GM18499 (cell line): Measurements from ENCODE around the gene UPF3A.

Experiments used
- ATAC-seq: cut with Tn5 transposase; IDR thresholded peaks from one replicate; pipeline ENCODE4 v1.9.1; 2021; ENCODE audit warnings: moderate number of reproducible peaks; ENCODE audit not compliant: insufficient read depth, unreplicated experiment

The UPF3A gene

GRCh38 chr13:114299604-114300305, 18.4 kb downstream of the UPF3A start:
- no peak for ATAC-seq

- ATAC-seq = no peak
These were observed 22.4 kb downstream of the UPF3A start for GRCh38 chr13:114303700-114304327.

GRCh38 chr13:114304346-114305034, 23.1 kb downstream of the UPF3A start:
- ATAC-seq = no peak

- no peak for ATAC-seq
These were observed 27.7 kb downstream of the UPF3A start for GRCh38 chr13:114309086-114309485.

GRCh38 chr13:114309806-114310410, 28.5 kb downstream of the UPF3A start:
- no peak for ATAC-seq

- no peak for ATAC-seq
These were observed 29.6 kb downstream of the UPF3A start for GRCh38 chr13:114310956-114311355.

- no peak for ATAC-seq
These were observed 30.0 kb downstream of the UPF3A start for GRCh38 chr13:114311387-114311786.

GRCh38 chr13:114311908-114312307, 30.5 kb downstream of the UPF3A start:
- no peak for ATAC-seq

GRCh38 chr13:114313061-114313860, 31.9 kb downstream of the UPF3A start:
- ATAC-seq = no peak

GRCh38 chr13:114314074-114314912, 32.9 kb downstream of the UPF3A start, which contains the start of gene CHAMP1:
TSS of gene CHAMP1 (plus strand) at chr13:114314503. CDS start at chr13:114323843, 9,340 bp downstream.
- peak; percentile 45 for ATAC-seq

GRCh38 chr13:114315074-114315785, 33.8 kb downstream of the UPF3A start:
- no peak for ATAC-seq

GRCh38 chr13:114318624-114319023, 37.2 kb downstream of the UPF3A start:
- ATAC-seq = no peak

- ATAC-seq = no peak
These were observed 38.1 kb downstream of the UPF3A start for GRCh38 chr13:114319441-114319913.

GRCh38 chr13:114320065-114320464, 38.7 kb downstream of the UPF3A start:
- ATAC-seq = no peak

- no peak for ATAC-seq
These were observed 39.9 kb downstream of the UPF3A start for GRCh38 chr13:114321256-114321655.

GRCh38 chr13:114323349-114323748, 41.9 kb downstream of the UPF3A start:
- no peak for ATAC-seq

GRCh38 chr13:114324334-114324733, 42.9 kb downstream of the UPF3A start:
- ATAC-seq = no peak

GRCh38 chr13:114325729-114326128, 44.3 kb downstream of the UPF3A start:
- no peak for ATAC-seq
